GM18517 (cell line): ENCODE measurements around the gene SESTD1.

Experiments used
- ATAC-seq: cut with Tn5 transposase; IDR thresholded peaks from one replicate; pipeline ENCODE4 v1.9.1; 2021; ENCODE audit warnings: mild to moderate bottlenecking, moderate library complexity; ENCODE audit not compliant: unreplicated experiment

The SESTD1 gene

GRCh38 chr2:179264368-179265081, at the start of gene SESTD1:
Gene SESTD1 (minus strand): TSS chr2:179264832. CDS start chr2:179191841, 72,991 bp downstream.
- ATAC-seq, result peak; percentile 44

- no peak for ATAC-seq
Observed at GRCh38 chr2:179313057-179313456, 48.4 kb upstream of the SESTD1 start.

GRCh38 chr2:179311101-179311500, 46.5 kb upstream of the SESTD1 start:
- no peak for ATAC-seq

DNA sequence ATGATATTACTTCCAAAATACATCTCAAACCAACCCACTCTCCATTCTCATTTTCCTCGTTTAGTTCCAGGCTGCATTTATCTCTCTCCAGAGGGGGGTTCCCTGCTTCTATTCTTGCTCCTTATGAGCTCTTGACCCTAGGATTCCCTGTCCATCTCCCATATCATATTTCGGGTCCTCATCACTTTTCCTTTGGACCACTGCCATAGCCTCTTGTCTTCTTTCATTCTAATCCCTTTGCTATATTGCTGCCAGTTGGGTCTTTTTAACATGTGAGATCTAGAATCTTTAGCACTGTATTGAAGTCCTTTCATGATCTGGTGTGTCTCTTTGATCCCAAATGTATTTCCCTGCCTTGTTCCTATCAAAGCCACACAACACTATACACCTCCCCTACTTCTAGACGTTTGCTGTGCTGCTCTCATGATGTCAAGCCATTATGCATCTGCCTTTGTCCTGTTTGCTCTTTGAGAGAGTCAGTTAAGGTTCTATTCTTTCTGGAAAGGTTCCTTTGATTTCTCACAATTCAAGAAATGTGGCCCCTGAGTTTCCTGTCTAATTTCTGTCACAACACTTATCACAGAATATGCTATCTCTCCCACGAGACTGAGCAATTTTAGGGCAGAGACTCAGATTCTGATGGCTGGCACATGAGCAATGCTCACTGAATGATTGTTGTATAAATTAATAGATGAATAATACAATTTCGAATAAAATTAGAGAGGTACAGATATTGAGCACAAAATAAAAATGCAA, 43.2 kb upstream of the SESTD1 start:
- ATAC-seq, result no peak

DNA sequence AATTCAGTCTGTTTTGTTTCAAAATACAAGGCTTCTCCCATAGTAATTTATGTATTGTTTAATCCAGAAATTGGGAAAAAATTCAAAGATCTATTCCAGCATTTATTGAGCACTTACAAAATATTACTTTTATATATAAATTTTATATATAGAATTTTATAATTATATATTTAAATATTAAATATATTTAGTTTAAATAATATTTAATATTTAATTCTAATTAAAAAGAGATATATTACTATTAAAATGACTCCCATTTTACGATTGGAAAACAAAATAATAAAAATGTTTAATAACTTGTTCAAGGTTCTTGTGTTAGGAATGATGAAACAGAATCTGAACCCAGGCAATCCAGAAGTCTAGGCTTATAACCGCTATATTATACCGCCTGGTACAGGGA, 40.5 kb upstream of the SESTD1 start:
- no peak for ATAC-seq

GRCh38 chr2:179304424-179304823, 39.8 kb upstream of the SESTD1 start:
- no peak for ATAC-seq

DNA sequence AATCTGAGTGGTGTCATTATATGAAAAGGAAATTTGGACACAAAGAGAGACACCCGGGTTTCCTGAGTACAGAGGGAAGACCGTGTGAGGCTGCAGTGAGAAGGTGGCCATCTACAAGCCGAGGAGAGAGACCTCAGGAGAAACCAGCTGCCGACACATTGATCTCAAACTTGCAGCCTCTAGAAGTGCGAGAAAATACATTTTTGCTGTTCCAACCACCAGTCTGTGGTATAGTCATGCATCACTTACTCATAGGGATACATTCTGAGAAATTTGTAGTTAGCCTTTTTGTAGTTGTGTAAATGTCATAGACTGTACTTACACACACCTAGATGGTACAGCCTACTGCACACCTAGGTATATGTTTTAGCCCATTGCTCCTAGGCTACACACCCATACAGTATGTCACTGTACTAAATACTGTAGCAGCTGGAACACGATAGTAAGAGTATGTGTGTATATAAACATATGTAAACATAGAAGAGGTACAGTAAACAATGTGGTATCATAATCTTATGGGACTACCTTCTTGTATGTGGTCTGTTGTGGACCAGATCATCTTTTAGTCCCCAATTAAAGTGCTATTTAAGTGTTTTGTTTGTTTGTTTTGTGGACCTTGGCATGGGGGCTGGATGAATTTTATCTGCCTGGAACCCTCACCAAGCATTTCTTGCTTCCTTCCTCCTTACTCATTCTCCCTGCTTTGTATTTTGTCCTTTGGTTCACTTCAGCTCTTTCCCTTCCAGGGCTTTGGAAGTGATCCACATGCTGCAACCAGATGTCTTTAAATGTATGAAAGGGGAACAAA, 38.3 kb upstream of the SESTD1 start:
- ATAC-seq, result no peak

- ATAC-seq, result no peak
Observed at GRCh38 chr2:179302149-179302548, 37.5 kb upstream of the SESTD1 start.

- ATAC-seq, result no peak
Observed at GRCh38 chr2:179298666-179299065, 34.0 kb upstream of the SESTD1 start.

GRCh38 chr2:179297927-179298326, 33.3 kb upstream of the SESTD1 start:
- ATAC-seq, result no peak

- ATAC-seq, result no peak
Observed at GRCh38 chr2:179290329-179290728, 25.7 kb upstream of the SESTD1 start.

GRCh38 chr2:179285060-179285459, 20.4 kb upstream of the SESTD1 start:
- ATAC-seq, result no peak

DNA sequence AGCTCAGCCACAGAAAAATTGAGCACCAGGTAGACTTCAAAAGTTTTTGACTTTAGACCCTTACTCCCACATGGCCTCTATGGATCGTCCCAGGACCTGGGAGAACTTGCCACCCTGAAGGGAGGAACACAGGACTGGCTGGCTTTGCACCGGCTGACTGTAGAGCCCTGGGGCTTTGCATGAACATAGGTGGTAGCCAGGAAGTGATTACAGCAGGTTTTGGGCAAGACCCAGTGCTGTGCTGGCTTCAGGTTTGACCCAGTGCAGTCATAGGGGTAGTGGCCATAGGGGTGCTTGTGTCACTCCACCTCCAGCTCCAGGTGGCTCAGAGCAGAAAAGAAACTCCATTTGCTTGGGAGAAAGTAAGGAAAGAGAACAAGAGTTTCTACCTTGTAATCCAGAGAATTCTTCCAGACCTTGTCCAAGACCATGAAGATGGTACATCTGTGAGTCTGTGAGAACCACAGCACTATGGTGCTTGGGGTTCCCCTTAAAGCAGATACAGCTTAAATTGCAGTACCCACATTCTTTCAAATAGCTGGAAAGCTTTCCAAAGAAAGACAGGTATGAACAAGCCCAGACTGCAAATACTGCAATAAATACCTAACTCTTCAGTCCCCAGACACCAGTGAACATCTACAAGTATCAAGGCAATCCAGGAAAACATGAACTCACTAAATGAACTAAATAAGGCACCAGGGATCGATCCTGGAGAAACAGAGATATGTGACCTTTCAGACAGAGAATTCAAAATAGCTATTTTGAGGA, 13.0 kb upstream of the SESTD1 start:
- ATAC-seq, result no peak

GRCh38 chr2:179275253-179276012, 10.8 kb upstream of the SESTD1 start:
- ATAC-seq, result no peak

DNA sequence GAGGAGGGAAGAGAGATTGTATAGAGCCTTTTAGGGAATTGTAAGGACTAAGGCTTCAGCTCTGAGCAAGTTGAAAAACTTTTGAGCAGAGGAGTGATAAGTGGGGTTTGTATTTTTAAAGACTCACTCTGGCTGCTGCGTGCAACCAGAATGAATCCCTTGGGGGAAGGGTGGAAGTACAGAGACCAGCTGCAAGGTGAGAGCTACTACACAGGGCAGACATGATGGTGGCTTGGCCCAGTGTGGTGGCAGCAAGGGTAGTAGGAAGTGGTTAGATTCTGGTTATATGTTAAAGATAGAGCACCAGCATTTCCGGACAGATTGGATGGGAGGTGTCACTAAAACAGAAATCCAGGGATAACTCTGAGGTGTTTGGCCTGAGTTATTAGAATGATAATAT, 10.1 kb upstream of the SESTD1 start:
- ATAC-seq, result peak; percentile 87

GRCh38 chr2:179273461-179273962, 8.9 kb upstream of the SESTD1 start:
- ATAC-seq, result no peak

- no peak for ATAC-seq
Observed at GRCh38 chr2:179272406-179273192, 8.0 kb upstream of the SESTD1 start.

GRCh38 chr2:179270689-179271088, 6.1 kb upstream of the SESTD1 start:
- no peak for ATAC-seq

DNA sequence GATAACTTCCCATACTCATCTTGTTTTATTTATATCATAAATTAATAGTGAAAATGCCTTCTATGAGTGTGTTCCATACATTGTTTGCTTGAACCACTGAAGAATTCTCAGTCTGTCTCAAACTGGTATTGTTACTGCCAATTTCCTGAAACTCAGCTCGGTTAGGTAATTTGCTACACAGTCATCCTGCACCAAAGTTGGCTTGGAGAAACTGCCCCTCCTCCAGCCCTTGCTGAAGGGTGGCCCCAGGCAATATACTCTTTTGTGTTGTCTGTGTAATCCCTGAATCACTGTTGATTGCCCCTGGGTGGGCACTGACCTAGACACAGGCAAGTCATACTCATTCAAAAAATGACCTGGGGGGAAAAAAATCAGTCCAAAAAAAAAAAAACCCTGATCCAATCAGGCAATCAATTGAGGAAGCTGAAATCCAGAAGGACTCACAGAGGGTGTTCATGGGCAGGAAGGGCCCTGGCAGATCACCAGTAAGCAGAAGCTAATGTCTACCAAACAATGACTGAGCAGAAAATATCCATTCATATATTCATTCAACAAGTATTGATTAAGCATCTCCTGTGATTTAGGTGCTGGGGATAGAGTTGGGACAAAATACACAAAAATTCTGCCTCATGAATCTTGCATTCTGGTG, 3.8 kb upstream of the SESTD1 start:
- ATAC-seq, result peak; percentile 46
